Tibial nerve (tissue), 4 donors: ENCODE results near the gene ZNF611. TPM values are rescaled to one million over a fixed set of nuclear protein-coding genes. Genes with fewer than 3 reads are reported as not detected.
"Not testable (repeated sequence)": the region's sequence is repeated elsewhere in the genome, so short reads cannot be mapped to it uniquely, and the experiment has no call there.

Experiments used
- DNase-seq, 2 donors: peaks; one replicate each; pipeline ENCODE4 v3.0.0-alpha.2; 2019; ENCODE audit warnings: low spot score in 2 of 2
- H3K27ac ChIP-seq, 4 donors: fragments of 200-600 bp; sonication (generic) in 3 of 4; one replicate each; pipeline ENCODE4 v1.5.1; 2017 to 2019; ENCODE audit warnings: mild to moderate bottlenecking in 1 of 4
- H3K27me3 ChIP-seq, 2 donors: fragments of 200-600 bp; sonication (generic) in 1 of 2; one replicate each; pipeline versions ENCODE4 v1.5.1 to v1.6.0; 2017 to 2019
- H3K36me3 ChIP-seq, 3 donors: fragments of 200-600 bp; sonication (generic); one replicate each; pipeline ENCODE4 v1.5.1; 2018 to 2019
- H3K4me1 ChIP-seq, 4 donors: fragments of 200-600 bp; sonication (generic) in 3 of 4; one replicate each; pipeline ENCODE4 v1.5.1; 2017 to 2019
- H3K4me3 ChIP-seq, 4 donors: fragments of 200-600 bp; sonication (generic) in 3 of 4; one replicate each; pipeline ENCODE4 v1.5.1; 2017 to 2019; ENCODE audit warnings: mild to moderate bottlenecking in 1 of 4, moderate library complexity in 1 of 4
- H3K9me3 ChIP-seq, 4 donors: fragments of 200-600 bp; sonication (generic) in 3 of 4; one replicate each; pipeline ENCODE4 v1.5.1; 2017 to 2019
- EP300 ChIP-seq, 2 donors: sonication (generic); formaldehyde crosslinking; IDR thresholded peaks; one replicate each; pipeline ENCODE4 v1.6.1; 2017; ENCODE audit warnings: antibody characterized with exemption in 2 of 2, mild to moderate bottlenecking in 1 of 2
- POLR2A ChIP-seq, 2 donors: fragments of 450-650 bp; IDR thresholded peaks; one replicate each; pipeline ENCODE4 v1.6.1; 2017; ENCODE audit warnings: antibody characterized with exemption in 2 of 2, mild to moderate bottlenecking in 2 of 2, moderate library complexity in 2 of 2
- WGBS, 2 donors: methylation state at CpG; one replicate each; pipeline ENCODE4 v1.1.5; 2018; 5-methylcytosine and 5-hydroxymethylcytosine counted together
- total RNA-seq, 4 donors: library from RNA; depleted of rRNA; stranded (reverse); fragments of >200 nt; gene quantifications; one replicate each; pipeline ENCODE4 v1.1.0, GENCODE V29; 2016
- TF ChIP-seq, protein P1 (sequence below), 5 experiments: fragments of 200-600 bp in 3 of 5; fragments of 450-650 bp in 2 of 5; sonication (generic) in 3 of 5; IDR thresholded peaks; one replicate each; pipeline ENCODE4 v1.5.1; 2016 to 2019; ENCODE audit warnings: antibody characterized with exemption in 5 of 5, mild to moderate bottlenecking in 3 of 5, moderate library complexity in 2 of 5

Gene ZNF611
- total RNA-seq, 4 donors from 2014 or later, result 11.6 to 15.9 (median 13.3) TPM

DNA sequence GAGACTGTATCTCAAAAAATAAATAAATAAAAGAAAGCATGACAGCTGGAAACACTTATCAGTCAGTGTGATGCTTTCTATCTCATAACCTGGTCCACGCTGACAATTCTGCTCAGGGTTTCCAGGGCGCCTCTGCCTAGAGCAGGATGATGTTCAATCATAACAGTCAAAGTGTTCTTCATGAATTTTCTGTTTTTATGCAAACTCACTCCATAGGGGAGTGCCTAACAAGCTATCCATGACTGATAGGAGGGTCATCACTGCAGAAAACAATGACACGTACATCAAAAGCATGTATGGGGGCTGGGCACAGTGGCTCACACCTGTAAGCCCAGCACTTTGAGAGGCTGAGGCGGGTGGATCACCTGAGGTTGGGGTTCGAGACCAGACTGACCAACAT, 55.2 kb downstream of the ZNF611 start:
- no peak for TF ChIP-seq POLR2A (IDR thresholded peaks at IDR 0.05)
- TF ChIP-seq, protein P1, sequence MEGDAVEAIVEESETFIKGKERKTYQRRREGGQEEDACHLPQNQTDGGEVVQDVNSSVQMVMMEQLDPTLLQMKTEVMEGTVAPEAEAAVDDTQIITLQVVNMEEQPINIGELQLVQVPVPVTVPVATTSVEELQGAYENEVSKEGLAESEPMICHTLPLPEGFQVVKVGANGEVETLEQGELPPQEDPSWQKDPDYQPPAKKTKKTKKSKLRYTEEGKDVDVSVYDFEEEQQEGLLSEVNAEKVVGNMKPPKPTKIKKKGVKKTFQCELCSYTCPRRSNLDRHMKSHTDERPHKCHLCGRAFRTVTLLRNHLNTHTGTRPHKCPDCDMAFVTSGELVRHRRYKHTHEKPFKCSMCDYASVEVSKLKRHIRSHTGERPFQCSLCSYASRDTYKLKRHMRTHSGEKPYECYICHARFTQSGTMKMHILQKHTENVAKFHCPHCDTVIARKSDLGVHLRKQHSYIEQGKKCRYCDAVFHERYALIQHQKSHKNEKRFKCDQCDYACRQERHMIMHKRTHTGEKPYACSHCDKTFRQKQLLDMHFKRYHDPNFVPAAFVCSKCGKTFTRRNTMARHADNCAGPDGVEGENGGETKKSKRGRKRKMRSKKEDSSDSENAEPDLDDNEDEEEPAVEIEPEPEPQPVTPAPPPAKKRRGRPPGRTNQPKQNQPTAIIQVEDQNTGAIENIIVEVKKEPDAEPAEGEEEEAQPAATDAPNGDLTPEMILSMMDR (IDR thresholded peaks at IDR 0.05), result no peak
- TF ChIP-seq EP300 (IDR thresholded peaks at IDR 0.05), result no peak
- Histone ChIP-seq H3K36me3 (peaks cover 0 to 31% (median 0%) of the 10 kb centered on the region in 3 donors), H3K4me1 (no peaks in the 10 kb centered on the region), H3K4me3 (no peak overlapping the region), H3K27ac (no peak overlapping the region), H3K9me3 (no peaks in the 10 kb centered on the region), H3K27me3 (no peaks in the 10 kb centered on the region)
- no peak for DNase-seq
- WGBS, 2 donors, result 91 to 95% methylated on average over 5 of the region's 5 CpGs

DNA sequence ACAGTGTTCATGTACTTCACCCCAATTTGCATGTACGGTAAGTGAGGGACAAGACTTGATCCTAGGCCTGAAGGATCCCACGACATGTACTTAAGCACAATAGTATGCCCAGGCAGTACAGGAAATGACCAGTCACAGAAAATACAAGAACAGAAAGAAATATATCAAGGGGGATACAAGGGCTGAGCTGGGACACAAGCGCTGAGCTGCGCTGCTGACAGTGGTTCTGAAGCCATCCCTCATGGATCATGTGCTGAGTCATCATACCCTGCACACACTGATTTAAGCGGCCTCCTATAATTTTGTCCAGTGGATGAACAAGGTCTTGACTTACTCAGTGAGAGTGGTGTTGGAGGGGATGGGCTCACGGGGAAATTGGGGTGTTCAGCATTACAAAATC, 59.6 kb downstream of the ZNF611 start:
- H3K4me3 ChIP-seq, DNase-seq, H3K4me1 ChIP-seq, H3K27me3 ChIP-seq, H3K9me3 ChIP-seq, H3K27ac ChIP-seq: not testable (repeated sequence)
- H3K36me3 ChIP-seq, result peaks cover 0 to 12% (median 0%) of the 10 kb centered on the region in 3 donors
- 93 to 95% methylated on average over 6 of the region's 6 CpGs for WGBS, 2 donors

DNA sequence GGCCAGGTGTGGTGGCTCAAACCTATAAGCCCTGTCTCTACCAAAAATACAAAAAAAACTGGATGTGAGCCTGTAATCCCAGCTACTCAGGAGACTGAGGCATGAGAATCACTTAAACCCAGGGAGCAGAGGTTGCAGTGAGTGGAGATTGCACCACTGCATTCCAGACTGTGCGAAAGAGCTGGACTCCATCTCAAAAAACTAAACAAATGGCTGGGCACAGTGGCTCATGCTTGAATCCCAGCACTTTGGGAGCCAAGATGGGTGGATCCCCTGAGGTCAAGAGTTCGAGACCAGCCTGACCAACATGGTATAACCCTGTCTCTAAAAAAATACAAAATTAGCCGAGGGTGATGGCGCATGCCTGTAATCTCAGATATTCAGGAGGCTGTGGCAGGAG, 61.8 kb downstream of the ZNF611 start:
- no peak for DNase-seq
- Histone ChIP-seq H3K27me3 (no peaks in the 10 kb centered on the region), H3K4me3 (no peak overlapping the region), H3K4me1 (no peaks in the 10 kb centered on the region), H3K27ac (no peak overlapping the region), H3K36me3 (peaks cover 0 to 21% (median 0%) of the 10 kb centered on the region in 3 donors), H3K9me3 (no peaks in the 10 kb centered on the region)
- TF ChIP-seq POLR2A (IDR thresholded peaks at IDR 0.05) (no peak), EP300 (IDR thresholded peaks at IDR 0.05) (no peak)
- TF ChIP-seq, protein P1 (IDR thresholded peaks at IDR 0.05), result no peak
- 88 to 95% methylated on average over 4 of the region's 4 CpGs for WGBS, 2 donors

DNA sequence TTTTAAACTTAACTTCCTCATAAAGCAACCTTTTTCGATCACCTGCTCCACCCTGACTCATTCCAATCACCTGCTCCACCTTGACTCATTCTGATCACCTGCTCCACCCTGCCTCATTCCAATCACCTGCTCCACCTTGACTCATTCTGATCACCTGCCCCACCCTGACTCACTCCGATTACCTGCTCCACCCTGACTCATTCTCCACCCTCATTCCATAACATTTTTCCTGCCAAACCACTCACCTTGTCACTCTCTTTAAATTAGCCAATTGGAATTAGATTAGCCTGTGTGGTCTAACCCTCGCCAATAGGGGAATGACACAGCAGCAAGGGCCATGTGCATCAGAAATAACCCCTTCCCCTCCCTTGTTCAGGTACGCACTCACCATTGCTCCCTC, 64.8 kb downstream of the ZNF611 start:
- no peaks in the 10 kb centered on the region for H3K9me3 ChIP-seq
- DNase-seq, result no peak
- no peak overlapping the region for H3K4me3 ChIP-seq
- TF ChIP-seq EP300 (IDR thresholded peaks at IDR 0.05) (no peak), POLR2A (IDR thresholded peaks at IDR 0.05) (no peak)
- TF ChIP-seq, protein P1 (IDR thresholded peaks at IDR 0.05), result no peak
- WGBS, 2 donors, result 95 to 96% methylated on average over 4 of the region's 4 CpGs
- peaks cover 0 to 28% (median 0%) of the 10 kb centered on the region in 3 donors for H3K36me3 ChIP-seq
- no peaks in the 10 kb centered on the region for H3K4me1 ChIP-seq
- no peaks in the 10 kb centered on the region for H3K27me3 ChIP-seq
- H3K27ac ChIP-seq, result no peak overlapping the region

DNA sequence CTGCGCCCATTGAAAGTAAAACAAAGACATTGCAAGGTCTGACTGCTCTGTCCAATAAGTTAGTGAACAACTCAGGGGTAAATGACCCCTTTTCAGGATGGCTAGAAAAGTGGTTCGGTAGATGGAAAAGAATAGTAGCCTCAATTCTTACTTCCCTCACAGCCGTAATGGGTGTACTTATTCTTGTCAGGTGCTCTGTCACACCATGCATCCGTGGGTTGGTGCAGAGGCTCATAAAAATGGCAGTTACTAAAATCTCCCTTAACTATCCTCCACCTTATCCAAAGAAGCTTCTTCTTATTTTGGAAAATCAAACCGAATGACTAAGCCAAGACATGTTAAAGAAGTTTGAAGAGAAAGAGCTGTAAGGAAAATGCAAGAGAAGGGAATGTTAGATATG, 65.3 kb downstream of the ZNF611 start:
- Histone ChIP-seq H3K4me1 (no peaks in the 10 kb centered on the region), H3K4me3 (no peak overlapping the region), H3K36me3 (peaks cover 0 to 33% (median 0%) of the 10 kb centered on the region in 3 donors), H3K27me3 (no peaks in the 10 kb centered on the region), H3K27ac (no peak overlapping the region), H3K9me3 (no peaks in the 10 kb centered on the region)
- TF ChIP-seq EP300 (IDR thresholded peaks at IDR 0.05), result no peak
- no peak for TF ChIP-seq POLR2A (IDR thresholded peaks at IDR 0.05)
- TF ChIP-seq, protein P1 (IDR thresholded peaks at IDR 0.05), result no peak
- WGBS, 2 donors, result 90 to 91% methylated on average over 5 of the region's 5 CpGs
- DNase-seq, result no peak

DNA sequence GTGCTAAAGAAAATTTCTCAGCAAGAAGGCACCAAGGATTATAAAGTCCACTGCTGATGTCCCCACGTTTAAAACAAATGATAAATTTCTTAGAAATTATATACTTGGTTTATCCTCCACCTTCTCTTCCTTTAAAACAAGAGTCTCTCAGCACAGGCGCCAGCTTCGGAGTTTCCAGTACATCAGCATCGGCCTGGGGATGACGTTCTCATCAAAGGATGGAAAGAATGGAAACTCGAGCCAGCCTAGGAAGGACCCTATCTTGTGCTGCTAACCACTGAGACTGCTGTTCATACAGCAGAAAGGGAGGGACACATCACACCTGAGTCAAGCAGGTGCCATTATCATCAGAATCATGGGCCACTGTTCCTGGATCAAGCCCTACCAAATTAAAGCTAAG, 66.9 kb downstream of the ZNF611 start:
- Histone ChIP-seq H3K27me3 (no peaks in the 10 kb centered on the region), H3K27ac (no peak overlapping the region), H3K4me1 (no peaks in the 10 kb centered on the region), H3K9me3 (no peaks in the 10 kb centered on the region), H3K4me3 (no peak overlapping the region), H3K36me3 (peaks cover 0 to 37% (median 0%) of the 10 kb centered on the region in 3 donors)
- WGBS, 2 donors, result 81 to 82% methylated on average over 6 of the region's 6 CpGs
- DNase-seq, result no peak
- TF ChIP-seq EP300 (IDR thresholded peaks at IDR 0.05) (no peak), POLR2A (IDR thresholded peaks at IDR 0.05) (no peak)
- TF ChIP-seq, protein P1 (IDR thresholded peaks at IDR 0.05), result no peak
